ENCODE measurements around the gene ITGB5.
"Not testable (repeated sequence)": the region's sequence is repeated elsewhere in the genome, so short reads cannot be mapped to it uniquely, and the experiment has no call there.

The ITGB5 gene

DNA sequence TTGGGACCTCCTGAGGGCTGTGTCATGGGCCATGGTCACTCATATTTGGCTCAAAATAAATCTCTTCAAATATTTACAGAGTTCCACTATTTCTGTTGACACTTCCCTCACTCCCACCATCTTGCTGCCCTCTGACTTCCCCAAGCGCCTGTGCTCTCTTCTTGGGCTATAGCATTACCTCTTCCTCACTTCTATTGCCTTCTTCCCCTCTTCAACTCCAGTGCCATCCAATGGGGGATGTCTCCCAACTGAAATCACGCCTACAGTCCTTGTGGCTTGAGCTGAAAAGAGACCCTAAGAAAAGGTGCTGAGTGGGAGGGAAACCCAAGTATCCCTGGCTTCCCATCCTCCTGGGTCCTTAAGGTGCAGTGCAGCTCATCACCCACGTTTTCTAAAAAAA is 135.1 kb downstream of the ITGB5 start:
- no peak for DNase-seq (ENCODE audit: low spot score)
- in situ Hi-C loops (cut with MboI; ENCODE audit: low pct_unique_long_range_greater_than_20kb, low sequenced_read_pairs, unreplicated experiment): loop anchor here (25.0 kb wide), 1 partner anchor 685 kb away; no protein-coding TSS in a partner anchor
- TF ChIP-seq, protein P1, sequence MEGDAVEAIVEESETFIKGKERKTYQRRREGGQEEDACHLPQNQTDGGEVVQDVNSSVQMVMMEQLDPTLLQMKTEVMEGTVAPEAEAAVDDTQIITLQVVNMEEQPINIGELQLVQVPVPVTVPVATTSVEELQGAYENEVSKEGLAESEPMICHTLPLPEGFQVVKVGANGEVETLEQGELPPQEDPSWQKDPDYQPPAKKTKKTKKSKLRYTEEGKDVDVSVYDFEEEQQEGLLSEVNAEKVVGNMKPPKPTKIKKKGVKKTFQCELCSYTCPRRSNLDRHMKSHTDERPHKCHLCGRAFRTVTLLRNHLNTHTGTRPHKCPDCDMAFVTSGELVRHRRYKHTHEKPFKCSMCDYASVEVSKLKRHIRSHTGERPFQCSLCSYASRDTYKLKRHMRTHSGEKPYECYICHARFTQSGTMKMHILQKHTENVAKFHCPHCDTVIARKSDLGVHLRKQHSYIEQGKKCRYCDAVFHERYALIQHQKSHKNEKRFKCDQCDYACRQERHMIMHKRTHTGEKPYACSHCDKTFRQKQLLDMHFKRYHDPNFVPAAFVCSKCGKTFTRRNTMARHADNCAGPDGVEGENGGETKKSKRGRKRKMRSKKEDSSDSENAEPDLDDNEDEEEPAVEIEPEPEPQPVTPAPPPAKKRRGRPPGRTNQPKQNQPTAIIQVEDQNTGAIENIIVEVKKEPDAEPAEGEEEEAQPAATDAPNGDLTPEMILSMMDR (IDR thresholded peaks at IDR 0.05; ENCODE audit: extremely low read depth, insufficient read depth, missing control alignments): no peak

DNA sequence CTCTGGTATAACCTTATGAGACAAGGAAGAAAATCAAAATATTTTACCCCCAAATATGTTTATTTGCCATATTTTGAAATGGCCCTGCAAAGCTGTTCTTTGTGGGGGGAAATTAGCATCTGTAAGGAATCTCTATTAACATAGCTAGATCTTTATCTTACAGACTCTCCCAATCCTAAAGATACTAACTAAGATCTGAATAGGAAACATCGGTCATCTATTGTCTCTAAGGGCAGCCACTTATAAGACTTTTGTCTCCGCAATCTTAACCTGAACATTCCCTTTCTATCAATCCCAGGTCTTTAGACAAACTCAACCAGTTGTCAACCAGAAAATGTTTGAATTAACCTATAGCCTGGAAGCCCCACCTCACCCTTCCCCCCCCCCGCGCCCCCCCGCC is 135.7 kb downstream of the ITGB5 start:
- DNase-seq (ENCODE audit: low spot score): no peak
- TF ChIP-seq, protein P1 (IDR thresholded peaks at IDR 0.05; ENCODE audit: extremely low read depth, insufficient read depth, missing control alignments): no peak
- in situ Hi-C loops (cut with MboI; ENCODE audit: low pct_unique_long_range_greater_than_20kb, low sequenced_read_pairs, unreplicated experiment): loop anchor here (25.0 kb wide), 1 partner anchor 686 kb away; no protein-coding TSS in a partner anchor

DNA sequence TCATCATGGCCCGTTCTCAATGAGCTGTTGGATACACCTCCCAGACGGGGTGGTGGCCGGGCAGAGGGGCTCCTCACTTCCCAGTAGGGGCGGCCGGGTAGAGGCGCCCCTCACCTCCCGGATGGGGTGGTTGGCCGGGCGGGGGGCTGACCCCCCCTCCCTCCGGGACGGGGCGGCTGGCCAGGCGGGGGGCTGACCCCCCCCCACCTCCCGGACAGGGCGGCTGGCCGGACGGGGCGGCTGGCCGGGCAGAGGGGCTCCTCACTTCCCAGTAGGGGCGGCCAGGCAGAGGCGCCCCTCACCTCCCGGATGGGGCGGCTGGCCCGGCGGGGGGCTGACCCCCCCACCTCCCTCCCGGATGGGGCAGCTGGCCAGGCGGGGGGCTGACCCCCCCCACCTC is 137.3 kb downstream of the ITGB5 start:
- in situ Hi-C loops (cut with MboI; ENCODE audit: low pct_unique_long_range_greater_than_20kb, low sequenced_read_pairs, unreplicated experiment): loop anchor here (25.0 kb wide), 1 partner anchor 687 kb away; no protein-coding TSS in a partner anchor
- not testable (repeated sequence) for DNase-seq (ENCODE audit: low spot score)

DNA sequence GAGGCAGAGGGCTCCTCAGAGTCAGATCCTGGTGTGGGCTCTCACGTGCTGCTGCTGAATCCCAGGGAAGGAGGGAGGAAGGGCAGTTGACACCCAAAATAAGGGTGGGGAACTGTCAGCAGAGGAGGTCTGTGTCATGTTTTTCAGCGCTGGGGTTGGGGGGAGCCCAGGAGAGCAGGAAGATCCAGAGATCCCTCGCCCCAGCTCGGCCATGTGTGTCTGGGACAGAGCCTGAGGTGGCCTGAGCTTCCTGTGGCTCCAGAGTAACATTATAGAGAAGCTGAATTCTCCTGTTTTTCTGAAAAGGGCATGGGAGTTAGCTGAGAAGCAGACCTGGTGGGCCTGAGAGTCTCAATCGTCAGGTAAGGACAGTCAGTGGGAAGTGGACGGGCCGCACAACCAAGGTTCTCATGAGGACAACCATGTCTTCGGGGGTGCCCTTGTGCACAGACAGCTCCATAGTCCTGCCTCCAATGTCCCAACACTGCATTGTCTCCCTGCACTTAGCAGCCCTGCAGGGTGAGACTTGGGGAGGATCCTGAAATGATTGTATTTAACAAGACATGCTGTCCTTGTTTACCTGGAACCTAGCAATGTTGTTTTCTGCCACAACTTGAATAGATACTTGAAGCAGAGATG is 138.5 kb downstream of the ITGB5 start:
- TF ChIP-seq, protein P1 (IDR thresholded peaks at IDR 0.05; ENCODE audit: extremely low read depth, insufficient read depth, missing control alignments): no peak
- no peak for DNase-seq (ENCODE audit: low spot score)

DNA sequence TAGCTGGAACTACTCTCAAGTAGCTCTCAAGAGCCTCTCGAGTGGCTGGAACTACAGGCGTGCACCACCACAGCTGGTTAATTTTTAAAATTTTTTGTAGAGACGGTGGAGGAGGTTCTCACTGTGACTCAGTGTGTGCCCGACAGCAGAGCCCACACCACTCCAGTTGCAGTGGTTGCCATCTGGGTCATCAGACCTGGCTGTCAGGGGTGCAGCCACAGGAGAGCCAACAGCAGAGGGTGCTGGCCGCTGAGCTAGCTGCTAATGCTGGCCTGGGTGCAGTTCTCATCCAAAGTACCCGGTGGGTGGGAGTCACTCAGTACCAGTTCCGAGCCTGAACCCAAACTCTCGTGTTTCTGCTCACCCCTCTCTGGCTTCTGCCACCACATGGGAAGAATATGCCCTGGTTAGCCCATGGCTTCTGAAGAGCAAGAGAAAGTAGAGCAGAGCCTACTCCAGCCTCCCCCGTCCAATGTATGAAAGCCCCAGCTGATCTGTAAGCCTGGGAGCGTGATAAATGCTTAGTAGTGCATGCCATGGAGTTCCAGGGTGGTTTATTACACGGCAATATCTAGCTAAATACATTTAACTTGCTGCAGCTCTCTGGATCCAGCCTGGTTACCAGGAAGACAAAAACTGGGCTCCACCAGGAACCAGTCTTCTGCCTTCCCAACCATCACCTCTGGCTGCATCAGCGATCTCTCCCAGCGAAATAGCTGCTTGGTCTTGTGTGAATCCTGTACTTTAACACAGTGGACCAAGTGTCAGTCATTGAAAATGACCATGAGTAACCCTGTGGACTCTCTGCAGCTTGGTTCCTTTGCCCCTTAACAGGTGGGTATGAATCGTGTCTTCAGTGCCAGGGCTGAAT is 139.8 kb downstream of the ITGB5 start:
- in situ Hi-C loops (cut with MboI; ENCODE audit: low pct_unique_long_range_greater_than_20kb, low sequenced_read_pairs, unreplicated experiment): no loop called here
- TF ChIP-seq, protein P1 (IDR thresholded peaks at IDR 0.05; ENCODE audit: extremely low read depth, insufficient read depth, missing control alignments): no peak
- no peak for DNase-seq (ENCODE audit: low spot score)

More for the DNA sequence above, 138.5 kb downstream of the ITGB5 start:
- in situ Hi-C loops (cut with MboI; ENCODE audit: low pct_unique_long_range_greater_than_20kb, low sequenced_read_pairs, unreplicated experiment): no loop called here

DNA sequence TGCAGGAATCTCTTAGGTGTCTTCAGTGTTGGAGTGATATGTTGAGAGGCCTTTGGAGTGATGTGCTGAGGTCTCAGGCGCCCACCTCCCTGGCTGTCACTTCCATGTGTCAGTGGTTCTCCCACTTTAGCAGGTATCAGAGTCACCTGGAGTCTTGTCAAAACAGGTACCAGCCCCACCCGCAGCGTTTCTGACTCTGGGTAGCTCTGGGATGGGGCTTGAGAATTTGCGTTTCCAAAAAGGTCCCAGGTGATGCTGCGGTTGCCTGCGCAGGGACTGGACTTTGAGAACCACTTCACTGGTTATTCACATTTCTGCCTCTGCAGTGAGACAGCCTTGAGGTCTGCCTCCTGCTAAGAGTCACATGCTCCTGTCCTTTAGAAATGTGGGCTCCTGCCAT is 141.4 kb downstream of the ITGB5 start:
- in situ Hi-C loops (cut with MboI; ENCODE audit: low pct_unique_long_range_greater_than_20kb, low sequenced_read_pairs, unreplicated experiment): no loop called here
- TF ChIP-seq, protein P1 (IDR thresholded peaks at IDR 0.05; ENCODE audit: extremely low read depth, insufficient read depth, missing control alignments): no peak
- DNase-seq (ENCODE audit: low spot score): no peak

DNA sequence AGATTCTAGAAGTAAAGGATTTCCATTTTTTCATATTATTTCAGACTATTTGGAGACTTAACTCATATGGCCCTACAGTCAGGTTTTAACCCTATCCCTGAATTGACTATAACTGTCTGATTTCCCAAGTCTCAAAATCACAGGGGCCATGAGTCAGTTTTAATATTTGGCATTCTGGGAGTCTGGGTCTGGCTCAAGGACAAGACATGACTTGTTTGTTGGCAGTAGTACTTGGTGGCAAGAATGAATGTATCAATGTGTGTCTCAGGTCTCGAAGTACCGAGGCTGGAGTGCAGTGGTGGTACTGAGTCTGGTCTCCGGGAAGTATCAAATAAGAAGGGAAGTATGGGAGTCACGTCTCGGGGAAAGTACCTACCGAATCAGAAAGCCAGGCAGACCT is 146.1 kb downstream of the ITGB5 start:
- TF ChIP-seq, protein P1 (IDR thresholded peaks at IDR 0.05; ENCODE audit: extremely low read depth, insufficient read depth, missing control alignments): no peak
- DNase-seq (ENCODE audit: low spot score): no peak
- in situ Hi-C loops (cut with MboI; ENCODE audit: low pct_unique_long_range_greater_than_20kb, low sequenced_read_pairs, unreplicated experiment): no loop called here
